OCI-LY7 (cell line): ENCODE measurements around the gene DDIT4L.
"Not testable (repeated sequence)": the region's sequence is repeated elsewhere in the genome, so short reads cannot be mapped to it uniquely, and the experiment has no call there.

Experiments
- CTCF ChIP-seq: fragments of 200-600 bp; sonication (generic); conservative IDR thresholded peaks from 2 replicates; pipeline ENCODE4 v1.5.1; 2014; ENCODE audit warnings: mild to moderate bottlenecking, antibody characterized with exemption, low read length, moderate library complexity, mixed read lengths
- EZH2phosphoT487 ChIP-seq: fragments of 200-600 bp; sonication (generic); IDR thresholded peaks from 2 replicates; pipeline ENCODE4 v1.6.1; 2018; ENCODE audit warnings: low read depth, borderline replicate concordance, mild to moderate bottlenecking, mixed run types, antibody characterized with exemption, low read length, moderate library complexity, mixed read lengths

DNA sequence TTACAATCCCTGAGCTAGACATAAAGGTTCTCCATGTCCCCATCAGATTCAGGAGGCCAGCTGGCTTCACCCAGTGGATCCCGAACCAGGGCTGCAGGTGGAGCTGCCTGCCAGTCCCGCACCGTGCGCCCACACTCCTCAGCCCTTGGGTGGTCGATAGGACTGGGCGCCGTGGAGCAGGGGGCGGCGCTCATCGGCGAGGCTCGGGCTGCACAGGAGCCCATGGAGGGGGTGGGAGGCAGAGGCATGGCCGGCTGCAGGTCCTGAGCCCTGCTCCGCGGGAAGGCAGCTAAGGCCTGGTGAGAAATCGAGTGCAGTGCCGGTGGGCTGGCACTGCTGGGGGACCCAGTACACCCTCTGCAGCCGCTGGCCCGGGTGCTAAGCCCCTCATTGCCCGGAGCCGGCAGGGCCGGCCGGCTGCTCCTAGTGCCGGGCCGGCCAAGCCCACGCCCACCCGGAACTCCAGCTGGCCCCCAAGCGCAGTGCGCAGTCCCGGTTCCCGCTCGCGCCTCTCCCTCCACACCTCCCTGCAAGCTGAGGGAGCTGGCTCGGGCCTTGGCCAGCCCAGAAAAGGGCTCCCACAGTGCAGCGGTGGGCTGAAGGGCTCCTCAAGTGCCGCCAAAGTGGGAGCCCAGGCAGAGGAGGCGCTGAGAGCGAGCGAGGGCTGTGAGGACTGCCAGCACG lies 6.3 kb upstream of the DDIT4L start:
- TF ChIP-seq CTCF, EZH2phosphoT487: not testable (repeated sequence)
